Testis (tissue), 3 donors: ENCODE data around the gene MBP. TPM values are rescaled to one million over a fixed set of nuclear protein-coding genes. Genes with fewer than 3 reads are reported as not detected.

Experiments used
- DNase-seq: peaks from one replicate; pipeline ENCODE4 v3.0.0-alpha.2; 2019
- H3K27ac ChIP-seq, 2 donors: fragments of 200-600 bp; sonication (generic); one replicate each; pipeline ENCODE4 v1.5.1; 2019
- H3K27me3 ChIP-seq: fragments of 200-600 bp; sonication (generic); one replicate; pipeline ENCODE4 v1.5.1; 2019
- H3K36me3 ChIP-seq: fragments of 200-600 bp; sonication (generic); one replicate; pipeline ENCODE4 v1.5.1; 2017; ENCODE audit warnings: low read depth; ENCODE audit errors: missing control alignments
- H3K4me1 ChIP-seq: fragments of 200-600 bp; sonication (generic); one replicate; pipeline ENCODE4 v1.5.1; 2019
- H3K4me3 ChIP-seq, 2 donors: fragments of 200-600 bp; sonication (generic); one replicate each; pipeline ENCODE4 v1.5.1; 2017 to 2019
- H3K9me3 ChIP-seq: fragments of 200-600 bp; sonication (generic); one replicate; pipeline ENCODE4 v1.5.1; 2017
- CTCF ChIP-seq, 3 experiments: fragments of 450-650 bp in 2 of 3; fragments of 200-600 bp in 1 of 3; sonication (generic) in 1 of 3; IDR thresholded peaks; one replicate each; pipeline ENCODE4 v1.5.1; 2016 to 2019; ENCODE audit warnings: antibody characterized with exemption in 3 of 3, mild to moderate bottlenecking in 2 of 3, moderate library complexity in 1 of 3
- POLR2A ChIP-seq: fragments of 450-650 bp; IDR thresholded peaks from one replicate; pipeline ENCODE4 v1.6.1; 2017; ENCODE audit warnings: antibody characterized with exemption, mild to moderate bottlenecking, moderate library complexity
- WGBS, 2 donors: methylation state at CpG; one replicate each; pipeline ENCODE4 v1.1.5; 2018; 5-methylcytosine and 5-hydroxymethylcytosine counted together
- intact Hi-C: fragments of 100-400 bp; cut with DNase I; formaldehyde crosslinking; loops from one replicate; pipeline ENCODE4 v1.15.1; 2023; ENCODE audit warnings: low total_unique reads
- polyA plus RNA-seq: library from polyadenylated mRNA; stranded (reverse); fragments of 350-450 nt; fragmentation: Illumina TruSeq; extraction: RNeasy Lipid Tissue Mini Kit (QIAGEN cat#74804); gene quantifications from one replicate; pipeline ENCODE4 v1.2.3, GENCODE V29; 2014; ENCODE audit warnings: low read depth, low replicate concordance; ENCODE audit not compliant: insufficient read depth
- total RNA-seq, 2 donors: library from RNA; depleted of rRNA; stranded (reverse); fragments of >200 nt; gene quantifications; one replicate each; pipeline ENCODE4 v1.2.3, GENCODE V29; 2016

The MBP gene
- total and polyA plus RNA-seq, 3 donors from 2014 or later: 15.4 to 20.3 (median 16.7) TPM

- Histone ChIP-seq H3K9me3 (no peaks in the 10 kb centered on the region), H3K27me3 (no peaks in the 10 kb centered on the region), H3K27ac (no peak overlapping the region), H3K4me3 (no peak overlapping the region), H3K36me3 (no peaks in the 10 kb centered on the region), H3K4me1 (peaks cover 6% of the 10 kb centered on the region)
- intact Hi-C loops: no loop called here
- DNase-seq: no peak
- WGBS, 2 donors: 42 to 74% methylated on average over 3 of the region's 3 CpGs
- TF ChIP-seq POLR2A (no peak), CTCF (IDR thresholded peaks at IDR 0.05) (no peak)
Observed at GRCh38 chr18:77147418-77147852, 14.9 kb upstream of the MBP start.

- DNase-seq: peak; percentile 5
- WGBS, 2 donors: 68 to 70% methylated on average over 16 of the region's 16 CpGs
- no peaks in the 10 kb centered on the region for H3K36me3 ChIP-seq
- H3K4me3 ChIP-seq: no peak overlapping the region
- H3K27ac ChIP-seq: no peak overlapping the region
- H3K4me1 ChIP-seq: peaks cover 6% of the 10 kb centered on the region
- TF ChIP-seq CTCF (IDR thresholded peaks at IDR 0.05) (no peak), POLR2A (no peak)
- no peaks in the 10 kb centered on the region for H3K27me3 ChIP-seq
- intact Hi-C loops: no loop called here
- H3K9me3 ChIP-seq: no peaks in the 10 kb centered on the region
Observed at GRCh38 chr18:77146249-77147080, 13.9 kb upstream of the MBP start.

- WGBS, 2 donors: 90 to 92% methylated on average over 9 to 11 of the region's 11 CpGs
- Histone ChIP-seq H3K27ac (no peak overlapping the region), H3K36me3 (no peaks in the 10 kb centered on the region), H3K27me3 (no peaks in the 10 kb centered on the region), H3K4me1 (peaks cover 6% of the 10 kb centered on the region), H3K9me3 (no peaks in the 10 kb centered on the region), H3K4me3 (no peak overlapping the region)
- peak; percentile 5 for DNase-seq
- intact Hi-C loops: no loop called here
- TF ChIP-seq CTCF (IDR thresholded peaks at IDR 0.05) (no peak), POLR2A (no peak)
Observed at GRCh38 chr18:77145364-77145901, 12.8 kb upstream of the MBP start.

GRCh38 chr18:77144451-77145118 is 12.0 kb upstream of the MBP start:
- H3K27ac ChIP-seq: no peak overlapping the region
- peaks cover 6% of the 10 kb centered on the region for H3K4me1 ChIP-seq
- H3K27me3 ChIP-seq: no peaks in the 10 kb centered on the region
- no peak for DNase-seq
- H3K4me3 ChIP-seq: no peak overlapping the region
- 82 to 91% methylated on average over 6 of the region's 6 CpGs for WGBS, 2 donors
- intact Hi-C loops: no loop called here
- no peaks in the 10 kb centered on the region for H3K9me3 ChIP-seq
- no peaks in the 10 kb centered on the region for H3K36me3 ChIP-seq
- TF ChIP-seq CTCF (IDR thresholded peaks at IDR 0.05): no peak
- no peak for TF ChIP-seq POLR2A
